HCT116 (cell line): ENCODE measurements around the gene ENOX1. TPM values are rescaled to one million over a fixed set of nuclear protein-coding genes. Genes with fewer than 3 reads are reported as not detected.

Experiments
- ATAC-seq: fragments of 200-7000 bp; cut with Tn5 transposase; 2 replicates; pipeline ENCODE4 v1.9.1; 2020; ENCODE audit warnings: mild to moderate bottlenecking, moderate library complexity
- BruUV-seq: library from RNA; stranded (reverse); fragments of 400-500 nt; replicated peaks from 2 replicates; lab custom pipeline; 2021; lab: Mats Ljungman, UMichigan
- CTCF ChIA-PET: fragments of 300-600 bp; sonication (Branson Sonifier 250); formaldehyde crosslinking; loops from one replicate; lab custom pipeline; 2021; ENCODE audit warnings: antibody characterized with exemption; lab: Charles Lee
- POLR2A ChIA-PET: fragments of 300-600, 350-600 bp; sonication (Branson Sonifier 250); formaldehyde crosslinking; loops from one replicate; lab custom pipeline; 2021; ENCODE audit warnings: antibody characterized with exemption; lab: Charles Lee
- RAD21 ChIA-PET, 2 experiments: fragments of 300-600 bp; sonication (Branson Sonifier 250); formaldehyde crosslinking; loops; one replicate each; lab custom pipeline; 2023; ENCODE audit warnings: low total read pairs in 2 of 2; ENCODE audit not compliant: uncharacterized antibody in 2 of 2, unreplicated experiment in 2 of 2, low non-redundant PET in 1 of 2; lab: Charles Lee
- DNase-seq: peaks from one replicate; pipeline ENCODE4 v3.0.0-alpha.2; 2010; ENCODE audit warnings: low read depth, low spot score
- H2AFZ ChIP-seq: fragments of 200-600 bp; shearing (Covaris generic), sonication (generic); 2 replicates; pipeline ENCODE4 v1.6.1; 2017; ENCODE audit warnings: low read depth, mixed run types, mixed read lengths, antibody characterized with exemption, low read length; ENCODE audit not compliant: poor library complexity, severe bottlenecking
- H3K27ac ChIP-seq: 2 replicates; pipeline ENCODE4 v1.5.1; 2012; ENCODE audit warnings: low read depth, low read length
- H3K27me3 ChIP-seq: fragments of 200-600 bp; sonication (generic); 2 replicates; pipeline ENCODE4 v1.6.1; 2016; ENCODE audit warnings: mixed run types, low read length, mixed read lengths; ENCODE audit not compliant: insufficient read depth
- H3K36me3 ChIP-seq, 2 experiments: fragments of 200-500 bp in 1 of 2; fragments of 200-600 bp in 1 of 2; sonication (Bioruptor generic) in 1 of 2; sonication (generic) in 1 of 2; 2 replicates each; pipeline versions ENCODE4 v1.5.1 to v1.6.1; 2014 to 2016; ENCODE audit warnings: low read length in 2 of 2, inconsistent platforms in 1 of 2, mixed read lengths in 1 of 2, mixed run types in 1 of 2; ENCODE audit not compliant: insufficient read depth in 2 of 2, control insufficient read depth in 1 of 2
- H3K4me1 ChIP-seq, 2 experiments: fragments of 200-600 bp in 1 of 2; sonication (generic) in 1 of 2; 2 replicates each; pipeline versions ENCODE4 v1.5.1 to v1.6.1; 2012 to 2017; ENCODE audit warnings: low read length in 2 of 2, inconsistent platforms in 1 of 2, mild to moderate bottlenecking in 1 of 2, mixed read lengths in 1 of 2, mixed run types in 1 of 2, moderate library complexity in 1 of 2; ENCODE audit not compliant: insufficient read depth in 2 of 2, control insufficient read depth in 1 of 2
- H3K4me2 ChIP-seq: fragments of 200-600 bp; sonication (generic); 2 replicates; pipeline ENCODE4 v1.6.1; 2017; ENCODE audit warnings: mixed run types, low read length, mixed read lengths
- H3K4me3 ChIP-seq, 2 experiments: fragments of 200-600 bp in 1 of 2; sonication (generic) in 1 of 2; replicated peaks in 1 of 2; 2 replicates each; pipeline ENCODE4 v1.5.1; 2011 to 2016; ENCODE audit warnings: low read length in 2 of 2, control low read depth in 1 of 2, low read depth in 1 of 2, mild to moderate bottlenecking in 1 of 2, mixed read lengths in 1 of 2, mixed run types in 1 of 2
- H3K79me2 ChIP-seq: fragments of 200-600 bp; sonication (generic); 2 replicates; pipeline ENCODE4 v1.6.1; 2017; ENCODE audit warnings: mild to moderate bottlenecking, mixed run types, low read length, moderate library complexity, mixed read lengths; ENCODE audit not compliant: insufficient read depth
- H3K9ac ChIP-seq: fragments of 200-600 bp; sonication (generic); 2 replicates; pipeline ENCODE4 v1.6.1; 2016; ENCODE audit warnings: low read length, mixed read lengths
- H3K9me2 ChIP-seq: fragments of 200-600 bp; sonication (generic), shearing (Covaris generic); 2 replicates; pipeline ENCODE4 v1.6.1; 2017; ENCODE audit warnings: mixed run types, mild to moderate bottlenecking, moderate library complexity; ENCODE audit not compliant: insufficient read depth
- H3K9me3 ChIP-seq, 2 experiments: fragments of 200-500 bp in 1 of 2; fragments of 200-600 bp in 1 of 2; sonication (Bioruptor generic) in 1 of 2; sonication (generic) in 1 of 2; 2 replicates each; pipeline ENCODE4 v1.6.1; 2014 to 2017; ENCODE audit warnings: low read length in 2 of 2, mixed read lengths in 2 of 2, inconsistent platforms in 1 of 2, low read depth in 1 of 2, mild to moderate bottlenecking in 1 of 2, mixed run types in 1 of 2, moderate library complexity in 1 of 2; ENCODE audit not compliant: control insufficient read depth in 1 of 2, insufficient read depth in 1 of 2
- H4K20me1 ChIP-seq: fragments of 200-600 bp; sonication (generic), shearing (Covaris generic); 2 replicates; pipeline ENCODE4 v1.6.1; 2017; ENCODE audit warnings: mixed run types, mild to moderate bottlenecking, moderate library complexity; ENCODE audit not compliant: insufficient read depth
- CBX3 ChIP-seq: IDR thresholded peaks from 2 replicates; pipeline ENCODE4 v1.6.1; 2012; ENCODE audit warnings: low read depth
- CEBPB ChIP-seq: IDR thresholded peaks from 2 replicates; pipeline ENCODE4 v1.6.1; 2012; ENCODE audit warnings: low read depth
- EGR1 ChIP-seq: IDR thresholded peaks from 2 replicates; pipeline ENCODE4 v1.6.1; 2012; ENCODE audit warnings: low read depth
- EZH2phosphoT487 ChIP-seq: fragments of 200-600 bp; IDR thresholded peaks from 2 replicates; pipeline ENCODE4 v1.6.1; 2018; ENCODE audit warnings: antibody characterized with exemption, borderline replicate concordance
- REST ChIP-seq: IDR thresholded peaks from 2 replicates; pipeline ENCODE4 v1.6.1; 2012; ENCODE audit warnings: low read depth
- SIN3A ChIP-seq: IDR thresholded peaks from 2 replicates; pipeline ENCODE4 v1.6.1; 2012; ENCODE audit warnings: low read depth
- SRF ChIP-seq: IDR thresholded peaks from 2 replicates; pipeline ENCODE4 v1.6.1; 2012; ENCODE audit warnings: low read depth
- TCF7L2 ChIP-seq: IDR thresholded peaks from 2 replicates; pipeline ENCODE4 v1.7.0; 2011; ENCODE audit warnings: borderline replicate concordance, inconsistent platforms; ENCODE audit not compliant: insufficient read depth, insufficient read length; ENCODE audit errors: extremely low read depth
- ZBTB33 ChIP-seq: IDR thresholded peaks from 2 replicates; pipeline ENCODE4 v1.6.1; 2011; ENCODE audit warnings: mild to moderate bottlenecking, low read length, moderate library complexity; ENCODE audit not compliant: insufficient replicate concordance; ENCODE audit errors: extremely low read depth
- ZNF274 ChIP-seq: fragments of 200-500 bp; sonication (Bioruptor generic); IDR thresholded peaks from 2 replicates; pipeline ENCODE4 v1.6.1; 2014; ENCODE audit warnings: mild to moderate bottlenecking, low read depth, low read length, inconsistent platforms
- intact Hi-C: fragments of 100-400 bp; cut with micrococcal nuclease; formaldehyde crosslinking; loops from 2 replicates; pipeline ENCODE4 v1.10.0; 2022
- total RNA-seq: library from RNA; stranded (reverse); gene quantifications from one replicate; pipeline ENCODE4 v1.2.1, GENCODE V29; 2021; ENCODE audit not compliant: unreplicated experiment

Gene ENOX1
- total RNA-seq, 1 experiment from 2014 or later = 4.5 TPM

- Histone ChIP-seq H2AFZ (no peak overlapping the region), H4K20me1 (no peaks in the 10 kb centered on the region), H3K36me3 (no peaks in the 10 kb centered on the region), H3K27ac (no peak overlapping the region), H3K79me2 (no peaks in the 10 kb centered on the region), H3K27me3 (no peaks in the 10 kb centered on the region), H3K4me3 (no peak overlapping the region), H3K9me3 (no peaks in the 10 kb centered on the region), H3K9ac (no peak overlapping the region), H3K9me2 (no peaks in the 10 kb centered on the region), H3K4me1 (no peaks in the 10 kb centered on the region), H3K4me2 (no peak overlapping the region)
- CTCF ChIA-PET = no interaction called here
- TF ChIP-seq EZH2phosphoT487 (no peak), REST (no peak), TCF7L2 (no peak), ZNF274 (no peak)
- POLR2A ChIA-PET = no interaction called here
- no peak for ATAC-seq
- no peak for DNase-seq
- BruUV-seq = no TSS peak
- RAD21 ChIA-PET = no interaction called here
- intact Hi-C loops = no loop called here
Observed at GRCh38 chr13:43478211-43478610, 308.6 kb downstream of the ENOX1 start.

- no peaks in the 10 kb centered on the region for H3K9me2 ChIP-seq
- no peaks in the 10 kb centered on the region for H3K9me3 ChIP-seq
- intact Hi-C loops = no loop called here
- H3K9ac ChIP-seq = no peak overlapping the region
- no peak overlapping the region for H3K4me2 ChIP-seq
- H3K4me3 ChIP-seq = no peak overlapping the region
- H4K20me1 ChIP-seq = no peaks in the 10 kb centered on the region
- ATAC-seq = no peak
- ChIA-PET CTCF (no interaction called here), POLR2A (no interaction called here), RAD21 (no interaction called here)
- no peak overlapping the region for H2AFZ ChIP-seq
- H3K79me2 ChIP-seq = no peaks in the 10 kb centered on the region
- no peaks in the 10 kb centered on the region for H3K27me3 ChIP-seq
- H3K4me1 ChIP-seq = no peaks in the 10 kb centered on the region
- H3K27ac ChIP-seq = no peak overlapping the region
- TF ChIP-seq SRF (no peak), SIN3A (no peak), CBX3 (no peak), ZBTB33 (no peak), CEBPB (no peak), EGR1 (no peak)
- no peaks in the 10 kb centered on the region for H3K36me3 ChIP-seq
- no TSS peak for BruUV-seq
- DNase-seq = no peak
Observed at GRCh38 chr13:43475140-43475539, 311.6 kb downstream of the ENOX1 start.
